T-helper 2 cell (primary cell): ENCODE measurements around the gene KLHL22.

Experiments
- DNase-seq, 5 experiments: peaks; one replicate each; pipeline versions ENCODE4 v3.0.0 to v3.0.0-alpha.2; 2012 to 2022

The KLHL22 gene

GRCh38 chr22:20442485-20443284 lies 52.9 kb downstream of the KLHL22 start:
- no peak for DNase-seq

GRCh38 chr22:20441631-20442484 lies 53.7 kb downstream of the KLHL22 start:
- DNase-seq: no peak

- no peak for DNase-seq
Observed at GRCh38 chr22:20440637-20441591, 54.7 kb downstream of the KLHL22 start.

- DNase-seq: no peak
Observed at GRCh38 chr22:20439928-20440575, 55.5 kb downstream of the KLHL22 start.

- DNase-seq: no peak
Observed at GRCh38 chr22:20439556-20439927, 56.1 kb downstream of the KLHL22 start.

- DNase-seq: no peak
Observed at GRCh38 chr22:20438678-20439492, 56.7 kb downstream of the KLHL22 start.

- DNase-seq: no peak
Observed at GRCh38 chr22:20438427-20438677, 57.2 kb downstream of the KLHL22 start.

GRCh38 chr22:20437613-20438426 lies 57.8 kb downstream of the KLHL22 start, which contains the start of gene SCARF2:
Gene SCARF2, minus strand, starts transcription at chr22:20437825. Its CDS starts 71 bp downstream, at chr22:20437754.
- DNase-seq: no peak

- DNase-seq: no peak
Observed at GRCh38 chr22:20436768-20437612, 58.6 kb downstream of the KLHL22 start.

- no peak for DNase-seq
Observed at GRCh38 chr22:20436307-20436767, 59.3 kb downstream of the KLHL22 start.

- DNase-seq: no peak
Observed at GRCh38 chr22:20435436-20436306, 59.9 kb downstream of the KLHL22 start.

GRCh38 chr22:20434773-20435172 lies 60.8 kb downstream of the KLHL22 start:
- DNase-seq: no peak

GRCh38 chr22:20434264-20434751 lies 61.3 kb downstream of the KLHL22 start:
- DNase-seq: no peak

- no peak for DNase-seq
Observed at GRCh38 chr22:20433686-20434241, 61.8 kb downstream of the KLHL22 start.

GRCh38 chr22:20433191-20433590 lies 62.4 kb downstream of the KLHL22 start:
- no peak for DNase-seq

GRCh38 chr22:20432244-20432686 lies 63.3 kb downstream of the KLHL22 start:
- DNase-seq: no peak

- DNase-seq: no peak
Observed at GRCh38 chr22:20431511-20432192, 63.9 kb downstream of the KLHL22 start.
